ENCODE measurements around the gene GFOD1.
"Not testable (repeated sequence)": the region's sequence is repeated elsewhere in the genome, so short reads cannot be mapped to it uniquely, and the experiment has no call there.

GFOD1 gene

DNA sequence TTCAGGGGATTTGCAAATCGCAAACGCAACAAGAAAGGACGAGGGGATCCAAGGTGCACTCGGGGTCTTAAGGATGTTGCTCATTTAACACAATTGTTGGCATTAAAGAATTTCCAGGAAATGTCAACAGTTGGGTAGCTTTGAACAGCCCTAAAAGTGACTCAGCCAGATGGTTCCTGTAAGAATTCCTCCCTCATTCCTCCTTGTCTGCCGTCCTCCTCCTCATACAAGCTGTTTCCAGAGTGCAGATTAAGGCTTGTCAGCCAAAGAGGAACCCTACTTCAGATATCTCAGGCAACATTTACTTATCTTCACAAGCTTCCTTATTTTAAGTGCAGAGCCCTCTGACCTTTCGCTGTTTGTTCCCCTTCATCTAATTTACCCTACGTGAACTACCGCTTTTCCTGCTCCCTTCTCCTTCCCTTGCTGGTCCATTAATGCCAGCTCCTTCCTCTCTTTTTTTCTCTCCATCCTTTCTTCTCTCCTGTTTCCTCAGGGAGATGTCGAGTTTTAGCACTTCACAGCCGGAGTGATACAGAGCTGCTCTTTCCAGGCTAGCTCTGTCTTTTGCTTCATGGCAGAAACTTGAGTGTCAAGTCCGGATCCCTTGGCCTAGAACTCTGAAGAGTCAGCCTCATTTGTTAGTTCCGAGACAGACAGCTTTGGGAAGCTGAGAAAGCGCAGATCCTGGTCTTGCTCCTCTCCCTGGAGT is 132.9 kb downstream of the GFOD1 start:
- DNase-seq (ENCODE audit: low spot score), result no peak

DNA sequence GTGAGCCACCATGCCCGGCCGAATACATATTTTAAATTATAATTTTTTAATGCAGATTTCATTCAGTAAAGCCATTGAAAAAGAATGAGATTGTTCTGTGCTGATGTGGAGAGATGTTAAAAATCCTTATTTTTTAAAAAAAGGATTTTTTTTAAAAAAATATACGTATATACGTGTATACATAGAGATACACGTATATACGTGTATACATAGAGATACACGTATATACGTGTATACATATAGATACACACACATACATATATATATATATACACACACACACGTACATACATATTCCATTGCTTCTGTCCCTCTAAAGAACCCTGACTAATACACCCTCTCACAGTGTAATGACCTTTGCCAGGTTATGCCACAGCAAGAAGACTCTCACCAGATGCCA is 135.2 kb downstream of the GFOD1 start:
- DNase-seq (ENCODE audit: low spot score), result no peak

DNA sequence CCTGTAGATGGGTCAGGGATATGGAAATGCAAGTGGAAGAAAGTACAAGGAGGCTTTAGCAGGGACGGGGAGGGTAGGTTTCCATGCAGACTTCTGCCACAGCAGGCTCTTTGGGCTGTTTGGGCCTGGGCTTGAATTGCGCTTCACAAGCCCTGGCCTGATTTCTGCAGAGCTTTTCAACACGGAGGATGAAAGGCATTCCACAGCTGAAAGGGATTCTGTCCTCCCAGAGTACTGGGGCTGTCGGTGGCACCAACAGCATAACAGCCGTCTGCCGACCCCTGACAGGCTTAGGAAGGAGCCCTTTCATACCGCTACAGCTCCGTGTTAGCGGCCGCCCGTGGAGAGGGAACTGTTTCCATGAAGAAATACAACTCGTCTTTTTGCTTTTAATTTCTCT is 136.1 kb downstream of the GFOD1 start:
- DNase-seq (ENCODE audit: low spot score), result no peak

GRCh38 chr6:13349811-13350506 is 137.4 kb downstream of the GFOD1 start:
- no peak for DNase-seq (ENCODE audit: low spot score)

- DNase-seq (ENCODE audit: low spot score), result no peak
Measured at GRCh38 chr6:13348334-13349113, 138.9 kb downstream of the GFOD1 start.

GRCh38 chr6:13346245-13346644 is 141.2 kb downstream of the GFOD1 start:
- no peak for DNase-seq (ENCODE audit: low spot score)

DNA sequence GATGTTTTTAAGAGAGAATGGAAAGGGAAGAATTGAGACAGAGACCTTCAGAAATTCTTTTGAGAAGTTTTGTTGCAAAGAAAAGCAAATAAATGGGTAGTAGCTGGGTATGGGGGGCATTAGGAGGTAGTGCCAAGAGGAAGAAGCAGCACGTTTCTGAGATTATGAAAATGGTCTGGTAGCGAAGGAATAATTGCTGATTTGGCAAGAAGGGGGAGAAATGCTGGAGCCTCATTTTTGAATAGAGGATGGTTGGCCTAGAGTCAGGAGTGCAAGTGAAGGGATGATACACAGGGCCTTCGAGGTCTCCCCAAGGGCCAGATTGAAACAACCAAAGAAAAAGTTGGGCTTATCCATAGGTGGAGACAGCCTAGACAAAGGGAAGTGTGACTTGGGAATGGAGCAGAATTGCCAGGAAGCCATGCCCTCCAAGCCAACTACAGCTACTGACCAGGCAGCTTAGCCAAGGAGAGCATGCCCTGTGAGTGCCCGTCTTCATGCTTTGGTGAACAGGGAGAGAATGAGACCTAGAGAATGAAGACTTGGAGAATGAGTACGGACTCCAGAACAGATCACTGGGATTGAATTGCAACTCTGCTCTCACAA is 144.9 kb downstream of the GFOD1 start:
- DNase-seq (ENCODE audit: low spot score), result no peak

GRCh38 chr6:13339863-13340630 is 147.4 kb downstream of the GFOD1 start:
- no peak for DNase-seq (ENCODE audit: low spot score)

DNA sequence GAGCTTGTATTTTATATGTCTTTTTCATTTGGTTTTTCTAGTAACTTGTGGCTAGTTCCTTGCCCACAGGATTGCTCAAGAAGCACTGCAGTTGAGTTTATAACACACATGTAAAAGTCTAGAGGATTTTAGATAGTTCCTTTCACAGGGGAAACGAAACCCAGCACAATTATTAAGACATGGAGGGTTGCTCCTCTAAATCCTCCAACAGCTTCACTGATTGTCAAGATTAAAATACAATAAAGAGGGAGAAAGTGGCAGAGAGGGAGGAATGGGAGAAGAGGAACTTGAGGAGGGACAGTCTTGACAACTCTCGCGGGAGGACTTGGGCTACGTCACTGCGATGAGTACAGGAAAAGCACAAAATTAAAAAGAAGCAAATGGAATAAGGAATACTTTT is 149.4 kb downstream of the GFOD1 start:
- no peak for DNase-seq (ENCODE audit: low spot score)

- DNase-seq (ENCODE audit: low spot score), result peak; percentile 73
Measured at GRCh38 chr6:13336553-13336952, 150.8 kb downstream of the GFOD1 start.

- DNase-seq (ENCODE audit: low spot score), result no peak
Measured at GRCh38 chr6:13334953-13335352, 152.4 kb downstream of the GFOD1 start.

GRCh38 chr6:13332349-13332706 is 155.1 kb downstream of the GFOD1 start:
- DNase-seq (ENCODE audit: low spot score), result no peak

GRCh38 chr6:13331516-13332348 is 155.7 kb downstream of the GFOD1 start:
- peak; percentile 48 for DNase-seq (ENCODE audit: low spot score)

GRCh38 chr6:13328875-13329183 is 158.6 kb downstream of the GFOD1 start:
- no peak for DNase-seq (ENCODE audit: low spot score)

DNA sequence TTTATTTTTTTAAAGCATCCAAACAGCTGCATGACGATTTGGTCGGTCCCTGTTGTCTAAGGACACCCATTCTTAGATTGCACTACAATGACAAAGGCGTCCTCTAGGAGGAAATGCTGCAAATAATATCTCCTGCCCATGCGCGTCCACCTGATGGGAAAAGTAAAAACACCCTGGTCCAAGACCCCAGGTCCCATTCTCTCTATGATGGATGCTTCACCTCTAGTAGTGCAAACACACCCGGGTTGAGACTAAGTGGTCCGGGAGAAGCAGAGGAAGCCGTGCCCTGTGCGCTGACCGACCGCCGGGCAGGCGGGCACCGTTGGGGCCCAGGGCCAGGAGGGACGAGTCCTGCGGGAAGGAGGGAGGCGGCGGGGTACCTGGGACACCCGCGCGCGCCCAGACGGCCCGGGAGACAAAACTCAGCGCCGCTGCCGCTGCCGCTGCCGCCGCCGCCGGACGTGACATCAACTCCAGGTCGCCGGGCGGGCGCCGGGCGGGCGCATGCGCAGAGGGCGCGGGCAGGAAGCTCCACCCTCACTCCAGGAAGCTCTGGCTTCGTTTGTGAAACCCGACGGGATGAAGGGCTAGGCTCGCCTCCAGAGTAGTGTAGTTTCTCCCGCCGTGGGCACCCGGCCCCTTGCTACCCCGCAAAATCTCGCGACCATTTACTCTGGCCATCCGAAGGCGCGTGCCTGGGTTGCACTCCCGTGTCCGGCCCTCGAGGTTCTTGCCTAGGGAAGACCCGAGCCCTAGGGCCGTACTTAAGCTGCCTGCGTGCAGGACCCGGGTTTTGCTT is 159.1 kb downstream of the GFOD1 start, which contains the start of gene TBC1D7:
TBC1D7 (minus strand) TSS at position 462 of the 799 bp plus-strand sequence. CDS start 1,639 bp downstream, outside the sequence.
- DNase-seq (ENCODE audit: low spot score), result peak; percentile 92

DNA sequence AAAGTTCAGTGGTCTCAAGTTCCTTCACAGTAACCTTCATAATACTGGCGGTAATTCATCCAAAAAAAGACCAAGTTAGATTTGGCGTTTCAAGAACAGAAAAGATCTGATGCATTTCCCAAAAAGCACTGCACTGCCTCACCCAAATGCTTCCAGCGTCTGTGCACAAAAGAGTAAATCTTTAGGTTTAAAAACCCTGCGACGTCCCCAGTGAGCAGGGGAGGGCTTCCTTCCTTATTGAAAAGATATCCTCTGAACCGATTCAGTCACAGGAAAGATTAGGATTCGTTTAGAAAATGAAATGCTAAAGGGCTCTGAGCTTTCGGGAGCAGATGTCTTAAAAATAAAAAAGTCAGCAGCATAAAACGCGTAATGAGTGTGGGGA is 159.7 kb downstream of the GFOD1 start:
- no peak for DNase-seq (ENCODE audit: low spot score)

DNA sequence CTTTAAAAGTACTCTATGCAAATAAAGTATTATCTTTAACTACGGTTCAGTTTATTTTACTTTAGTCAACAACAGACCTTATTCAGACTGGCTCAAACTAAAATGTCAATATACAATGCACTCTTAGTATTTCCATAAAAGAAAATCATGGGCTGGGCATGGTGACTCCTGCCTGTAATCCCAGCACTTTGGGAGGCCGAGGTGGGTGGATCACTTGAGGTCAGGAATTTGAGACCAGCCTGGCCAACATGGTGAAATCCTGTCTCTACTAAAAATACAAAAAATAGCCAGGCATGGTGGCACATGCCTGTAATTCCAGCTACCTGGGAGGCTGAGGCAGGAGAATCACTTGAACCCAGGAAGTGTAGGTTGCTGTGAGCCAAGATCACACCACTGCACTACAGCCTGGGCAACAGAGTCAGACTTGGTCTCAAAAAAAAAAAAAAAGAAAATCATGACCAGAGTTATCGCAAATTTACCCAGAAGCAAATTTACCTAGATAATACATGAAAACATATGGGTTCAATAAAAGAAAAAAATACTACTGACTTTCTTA is 161.3 kb downstream of the GFOD1 start:
- DNase-seq (ENCODE audit: low spot score), result not testable (repeated sequence)

DNA sequence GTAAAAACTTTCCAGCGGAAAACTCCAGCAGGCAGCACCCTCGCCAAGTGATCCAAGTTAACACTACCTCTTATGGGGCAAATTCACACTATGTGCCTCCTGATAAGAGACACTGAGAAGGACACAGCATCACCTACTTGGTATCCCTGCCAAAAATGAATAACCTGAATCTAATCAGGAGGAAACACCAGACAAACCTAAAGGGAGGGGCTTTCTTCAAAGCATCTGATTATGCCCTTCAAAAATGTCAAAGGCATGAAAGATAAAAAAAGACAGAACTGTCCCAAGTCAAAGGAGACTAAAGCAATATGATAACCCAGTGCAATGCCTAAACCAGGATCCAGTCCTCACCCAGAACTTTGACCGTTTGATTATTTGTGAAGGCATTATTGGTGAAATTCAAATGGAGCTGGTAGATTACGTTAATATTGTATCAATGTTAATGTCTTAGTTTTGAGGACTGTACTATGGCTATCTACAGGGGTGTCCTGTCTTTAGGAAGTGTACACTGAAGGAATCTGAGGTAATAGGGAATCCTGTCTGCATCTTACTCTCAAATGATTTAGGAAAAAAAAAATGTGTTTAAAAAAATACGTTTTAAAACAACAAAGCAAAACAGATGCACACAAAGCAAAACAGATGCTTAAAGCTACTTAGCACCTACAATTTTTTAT is 167.4 kb downstream of the GFOD1 start:
- no peak for DNase-seq (ENCODE audit: low spot score)

- DNase-seq (ENCODE audit: low spot score), result no peak
Measured at GRCh38 chr6:13318821-13319220, 168.6 kb downstream of the GFOD1 start.
